ENCODE results near the gene FLT4. TPM values are rescaled to one million over a fixed set of nuclear protein-coding genes. Genes with fewer than 3 reads are reported as not detected.

The FLT4 gene
- total RNA-seq, 1 donor from 2014 or later = 7.2 TPM

DNA sequence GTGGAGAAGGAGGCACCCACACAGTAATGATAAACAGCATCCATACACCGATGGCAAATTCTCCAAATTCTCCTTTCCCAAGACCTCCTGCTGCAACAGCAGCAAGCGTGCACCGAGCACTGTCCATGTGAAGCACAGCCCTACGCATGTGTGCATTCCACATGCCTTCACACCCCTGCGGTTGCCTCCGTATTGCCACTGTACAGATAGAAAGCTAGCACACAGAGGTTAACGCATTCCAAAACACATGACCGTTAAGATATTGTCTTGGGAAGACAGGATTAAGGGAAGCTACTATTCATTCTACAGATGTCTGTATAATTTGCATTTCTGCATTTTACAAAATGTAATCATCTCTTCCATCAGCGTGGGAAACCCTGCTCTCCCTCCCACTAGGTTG, 6.6 kb downstream of the FLT4 start:
- Histone ChIP-seq H3K27me3 (ENCODE audit: insufficient read depth, low read length) (peaks cover 6% of the 10 kb centered on the region), H3K79me2 (ENCODE audit: insufficient read depth, low read length) (no peaks in the 10 kb centered on the region), H2AFZ (ENCODE audit: low read depth, low read length) (no peak overlapping the region), H3K27ac (ENCODE audit: low read depth, low read length) (no peak overlapping the region), H3K4me1 (ENCODE audit: insufficient read depth, low read length) (no peaks in the 10 kb centered on the region), H3K36me3 (ENCODE audit: insufficient read depth, low read length) (no peaks in the 10 kb centered on the region), H3K4me3 (ENCODE audit: insufficient read depth, low read depth, low read length) (no peak overlapping the region), H4K20me1 (ENCODE audit: insufficient read depth, low read length) (no peaks in the 10 kb centered on the region), H3K9me3 (ENCODE audit: insufficient read depth, low read depth, low read length) (no peaks in the 10 kb centered on the region), H3K9ac (ENCODE audit: low read length) (no peak overlapping the region), H3K4me2 (ENCODE audit: low read length) (no peak overlapping the region)
- peaks cover 4% of the 10 kb centered on the region for H3K9me3 Mint-ChIP-seq (ENCODE audit: unreplicated experiment)
- H3K27ac Mint-ChIP-seq (ENCODE audit: unreplicated experiment) = no peak overlapping the region
- DNase-seq (ENCODE audit: low read depth) = no peak
- H3K4me3 Mint-ChIP-seq (ENCODE audit: unreplicated experiment) = no peak overlapping the region
- peaks cover 35% of the 10 kb centered on the region for H3K27me3 Mint-ChIP-seq (ENCODE audit: low read depth, unreplicated experiment)
- peaks cover 6% of the 10 kb centered on the region for H3K4me1 Mint-ChIP-seq (ENCODE audit: low read depth, unreplicated experiment)
- no peaks in the 10 kb centered on the region for H3K36me3 Mint-ChIP-seq (ENCODE audit: low read depth, unreplicated experiment)
- no peak for TF ChIP-seq EZH2 (IDR thresholded peaks at IDR 0.05; ENCODE audit: insufficient read depth, low read length)
- TF ChIP-seq, protein P1, sequence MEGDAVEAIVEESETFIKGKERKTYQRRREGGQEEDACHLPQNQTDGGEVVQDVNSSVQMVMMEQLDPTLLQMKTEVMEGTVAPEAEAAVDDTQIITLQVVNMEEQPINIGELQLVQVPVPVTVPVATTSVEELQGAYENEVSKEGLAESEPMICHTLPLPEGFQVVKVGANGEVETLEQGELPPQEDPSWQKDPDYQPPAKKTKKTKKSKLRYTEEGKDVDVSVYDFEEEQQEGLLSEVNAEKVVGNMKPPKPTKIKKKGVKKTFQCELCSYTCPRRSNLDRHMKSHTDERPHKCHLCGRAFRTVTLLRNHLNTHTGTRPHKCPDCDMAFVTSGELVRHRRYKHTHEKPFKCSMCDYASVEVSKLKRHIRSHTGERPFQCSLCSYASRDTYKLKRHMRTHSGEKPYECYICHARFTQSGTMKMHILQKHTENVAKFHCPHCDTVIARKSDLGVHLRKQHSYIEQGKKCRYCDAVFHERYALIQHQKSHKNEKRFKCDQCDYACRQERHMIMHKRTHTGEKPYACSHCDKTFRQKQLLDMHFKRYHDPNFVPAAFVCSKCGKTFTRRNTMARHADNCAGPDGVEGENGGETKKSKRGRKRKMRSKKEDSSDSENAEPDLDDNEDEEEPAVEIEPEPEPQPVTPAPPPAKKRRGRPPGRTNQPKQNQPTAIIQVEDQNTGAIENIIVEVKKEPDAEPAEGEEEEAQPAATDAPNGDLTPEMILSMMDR (IDR thresholded peaks at IDR 0.05; ENCODE audit: insufficient read depth, low read depth, low read length) = no peak
- FAIRE-seq = no peak

DNA sequence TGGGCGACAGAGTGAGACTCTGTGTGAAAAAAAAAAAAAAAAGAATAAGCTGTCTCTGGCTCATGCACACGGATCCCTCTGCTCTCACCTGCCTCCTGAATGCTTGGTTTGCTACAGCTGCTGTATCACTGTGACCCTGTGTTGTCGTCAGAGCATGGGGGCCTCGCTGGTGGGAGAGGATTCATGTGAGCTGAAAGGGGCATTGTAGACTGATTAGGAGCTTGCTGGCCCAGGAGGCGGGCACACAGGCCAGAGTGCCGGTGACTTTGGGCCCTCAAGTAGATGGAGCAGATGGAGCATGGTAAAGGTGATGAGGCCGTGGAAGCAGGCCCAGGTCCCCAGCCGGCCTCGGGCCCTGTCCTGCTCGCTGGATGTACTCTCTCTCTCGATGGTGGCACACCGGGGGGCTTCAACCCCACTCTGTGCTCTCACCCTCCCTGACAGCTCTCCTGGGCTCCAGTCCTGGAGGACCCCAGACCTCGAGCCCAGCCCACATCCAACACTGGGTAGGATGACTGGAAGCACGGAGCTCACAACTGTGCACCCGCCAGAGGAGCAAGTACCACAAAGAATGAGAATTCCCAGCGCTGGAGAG, 7.1 kb downstream of the FLT4 start:
- H3K4me3 ChIP-seq (ENCODE audit: insufficient read depth, low read depth, low read length) = no peak overlapping the region
- Mint-ChIP-seq H3K4me1 (ENCODE audit: low read depth, unreplicated experiment) (peaks cover 6% of the 10 kb centered on the region), H3K9me3 (ENCODE audit: unreplicated experiment) (peaks cover 4% of the 10 kb centered on the region), H3K27me3 (ENCODE audit: low read depth, unreplicated experiment) (peaks cover 30% of the 10 kb centered on the region), H3K27ac (ENCODE audit: unreplicated experiment) (no peak overlapping the region), H3K36me3 (ENCODE audit: low read depth, unreplicated experiment) (no peaks in the 10 kb centered on the region), H3K4me3 (ENCODE audit: unreplicated experiment) (no peak overlapping the region)
- TF ChIP-seq, protein P1 (IDR thresholded peaks at IDR 0.05; ENCODE audit: insufficient read depth, low read depth, low read length) = no peak
- no peak for TF ChIP-seq EZH2 (IDR thresholded peaks at IDR 0.05; ENCODE audit: insufficient read depth, low read length)
- no peak overlapping the region for H3K4me2 ChIP-seq (ENCODE audit: low read length)
- peaks cover 5% of the 10 kb centered on the region for H3K27me3 ChIP-seq (ENCODE audit: insufficient read depth, low read length)
- no peaks in the 10 kb centered on the region for H3K9me3 ChIP-seq (ENCODE audit: insufficient read depth, low read depth, low read length)
- H3K36me3 ChIP-seq (ENCODE audit: insufficient read depth, low read length) = no peaks in the 10 kb centered on the region
- H3K4me1 ChIP-seq (ENCODE audit: insufficient read depth, low read length) = no peaks in the 10 kb centered on the region
- H3K9ac ChIP-seq (ENCODE audit: low read length) = no peak overlapping the region
- FAIRE-seq = no peak
- H4K20me1 ChIP-seq (ENCODE audit: insufficient read depth, low read length) = no peaks in the 10 kb centered on the region
- H2AFZ ChIP-seq (ENCODE audit: low read depth, low read length) = no peak overlapping the region
- no peak overlapping the region for H3K27ac ChIP-seq (ENCODE audit: low read depth, low read length)
- no peaks in the 10 kb centered on the region for H3K79me2 ChIP-seq (ENCODE audit: insufficient read depth, low read length)
- DNase-seq (ENCODE audit: low read depth) = no peak

DNA sequence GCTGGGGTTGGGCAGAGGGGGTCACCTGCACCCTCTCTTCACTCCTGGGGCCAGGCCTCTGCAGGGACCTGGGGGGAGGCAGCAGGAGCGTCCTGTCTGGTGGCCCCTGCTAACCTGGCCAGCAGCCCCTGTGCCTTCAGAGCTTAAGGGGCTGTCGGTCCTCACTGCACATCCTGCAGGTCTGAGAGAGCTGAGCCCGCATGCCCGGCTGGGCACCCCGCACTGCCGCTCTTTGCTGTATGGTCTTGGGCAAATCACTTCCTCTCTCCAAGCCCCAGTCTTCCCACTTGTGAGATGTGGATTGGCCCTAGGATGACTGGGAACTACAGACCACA, 7.9 kb downstream of the FLT4 start:
- no peak overlapping the region for H3K4me3 ChIP-seq (ENCODE audit: insufficient read depth, low read depth, low read length)
- FAIRE-seq (no peak), DNase-seq (ENCODE audit: low read depth) (no peak)
- no peaks in the 10 kb centered on the region for H3K9me3 ChIP-seq (ENCODE audit: insufficient read depth, low read depth, low read length)
- peaks cover 4% of the 10 kb centered on the region for H3K9me3 Mint-ChIP-seq (ENCODE audit: unreplicated experiment)
- no peak overlapping the region for H2AFZ ChIP-seq (ENCODE audit: low read depth, low read length)
- peaks cover 5% of the 10 kb centered on the region for H3K27me3 ChIP-seq (ENCODE audit: insufficient read depth, low read length)
- H3K4me1 ChIP-seq (ENCODE audit: insufficient read depth, low read length) = no peaks in the 10 kb centered on the region
- no peak overlapping the region for H3K4me2 ChIP-seq (ENCODE audit: low read length)
- H3K9ac ChIP-seq (ENCODE audit: low read length) = no peak overlapping the region
- H3K27me3 Mint-ChIP-seq (ENCODE audit: low read depth, unreplicated experiment) = peaks cover 25% of the 10 kb centered on the region
- no peaks in the 10 kb centered on the region for H3K79me2 ChIP-seq (ENCODE audit: insufficient read depth, low read length)
- no peaks in the 10 kb centered on the region for H3K36me3 Mint-ChIP-seq (ENCODE audit: low read depth, unreplicated experiment)
- no peaks in the 10 kb centered on the region for H4K20me1 ChIP-seq (ENCODE audit: insufficient read depth, low read length)
- no peaks in the 10 kb centered on the region for H3K36me3 ChIP-seq (ENCODE audit: insufficient read depth, low read length)
- TF ChIP-seq, protein P1 (IDR thresholded peaks at IDR 0.05; ENCODE audit: insufficient read depth, low read depth, low read length) = no peak
- TF ChIP-seq EZH2 (IDR thresholded peaks at IDR 0.05; ENCODE audit: insufficient read depth, low read length) = no peak
- peaks cover 12% of the 10 kb centered on the region for H3K4me1 Mint-ChIP-seq (ENCODE audit: low read depth, unreplicated experiment)
- no peak overlapping the region for H3K27ac Mint-ChIP-seq (ENCODE audit: unreplicated experiment)
- no peak overlapping the region for H3K4me3 Mint-ChIP-seq (ENCODE audit: unreplicated experiment)
- H3K27ac ChIP-seq (ENCODE audit: low read depth, low read length) = no peak overlapping the region

Data from astrocyte (in vitro differentiated cells and primary cell).